Lower leg skin (tissue), 3 donors: ENCODE measurements around the gene ANKEF1.

Experiments used
- CTCF ChIP-seq, 3 donors: fragments of 450-650 bp; IDR thresholded peaks; one replicate each; pipeline ENCODE4 v1.5.1; 2016; ENCODE audit warnings: antibody characterized with exemption in 3 of 3, mild to moderate bottlenecking in 3 of 3, moderate library complexity in 2 of 3
- POLR2A ChIP-seq, 2 donors: fragments of 450-650 bp; IDR thresholded peaks; one replicate each; pipeline ENCODE4 v1.6.1; 2016 to 2017; ENCODE audit warnings: antibody characterized with exemption in 2 of 2, mild to moderate bottlenecking in 1 of 2, moderate library complexity in 1 of 2

- no peak for TF ChIP-seq CTCF (IDR thresholded peaks at IDR 0.05)
- TF ChIP-seq POLR2A (IDR thresholded peaks at IDR 0.05) = no peak
These were observed 40.8 kb downstream of the ANKEF1 start for GRCh38 chr20:10075606-10076005.
